NCI-H2227 (cell line): Measurements from ENCODE around the gene SYCE3.
"Not testable (repeated sequence)": the region's sequence is repeated elsewhere in the genome, so short reads cannot be mapped to it uniquely, and the experiment has no call there.

Experiments used
- DNase-seq: peaks from one replicate; lab custom pipeline; 2025; ENCODE audit not compliant: unreplicated experiment; lab: John Stamatoyannopoulos, UW

SYCE3 gene

DNA sequence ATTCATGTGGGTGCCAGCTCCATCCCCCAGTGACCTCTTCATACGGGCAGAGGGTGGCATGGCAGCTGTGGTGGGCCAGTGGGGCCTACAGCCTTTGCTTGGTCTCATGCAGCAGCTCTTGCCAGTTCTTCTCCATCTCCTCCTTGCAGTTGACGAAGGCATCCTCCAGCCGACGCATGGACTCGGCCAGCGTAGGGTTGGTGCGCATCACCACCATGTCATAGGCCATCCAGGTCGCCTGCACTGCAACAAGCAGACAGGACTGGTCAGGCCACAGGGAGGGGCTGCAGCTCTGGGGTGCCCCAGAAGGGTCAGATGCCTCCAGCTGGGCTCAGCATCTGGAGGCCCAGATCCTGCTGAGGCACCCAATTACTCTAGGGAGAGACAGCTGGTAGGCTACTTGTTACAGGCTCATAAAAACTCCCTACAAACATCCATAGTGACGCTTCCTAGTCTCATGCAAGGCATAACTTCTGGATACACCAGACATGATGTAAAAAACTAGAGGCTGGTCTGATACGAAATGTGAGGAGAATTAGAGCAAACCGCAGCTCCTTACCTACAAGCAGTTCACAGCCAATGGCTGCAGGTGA, 11.5 kb downstream of the SYCE3 start:
- DNase-seq, result no peak

DNA sequence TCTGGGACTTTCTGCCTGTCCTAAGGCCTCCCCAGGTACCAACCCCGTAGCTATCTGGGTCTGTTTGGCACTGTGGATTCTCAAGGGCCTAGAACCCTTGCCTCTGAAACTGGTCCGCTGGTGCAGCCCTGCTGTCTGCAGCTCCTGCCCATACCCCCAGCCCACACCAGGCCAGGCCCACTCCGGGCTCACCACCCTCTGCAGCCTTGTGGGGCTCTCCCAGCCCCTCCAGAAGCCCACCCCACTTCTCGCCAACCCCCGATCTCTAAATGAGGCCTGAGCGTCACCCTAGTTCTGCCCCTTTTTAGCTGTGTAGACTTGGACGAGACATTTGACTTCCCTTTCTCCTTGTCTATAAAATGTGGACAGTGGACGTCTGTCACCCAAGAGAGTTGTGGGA, 12.3 kb downstream of the SYCE3 start:
- no peak for DNase-seq

GRCh38 chr22:50548921-50549790, 13.6 kb downstream of the SYCE3 start:
- DNase-seq, result no peak

DNA sequence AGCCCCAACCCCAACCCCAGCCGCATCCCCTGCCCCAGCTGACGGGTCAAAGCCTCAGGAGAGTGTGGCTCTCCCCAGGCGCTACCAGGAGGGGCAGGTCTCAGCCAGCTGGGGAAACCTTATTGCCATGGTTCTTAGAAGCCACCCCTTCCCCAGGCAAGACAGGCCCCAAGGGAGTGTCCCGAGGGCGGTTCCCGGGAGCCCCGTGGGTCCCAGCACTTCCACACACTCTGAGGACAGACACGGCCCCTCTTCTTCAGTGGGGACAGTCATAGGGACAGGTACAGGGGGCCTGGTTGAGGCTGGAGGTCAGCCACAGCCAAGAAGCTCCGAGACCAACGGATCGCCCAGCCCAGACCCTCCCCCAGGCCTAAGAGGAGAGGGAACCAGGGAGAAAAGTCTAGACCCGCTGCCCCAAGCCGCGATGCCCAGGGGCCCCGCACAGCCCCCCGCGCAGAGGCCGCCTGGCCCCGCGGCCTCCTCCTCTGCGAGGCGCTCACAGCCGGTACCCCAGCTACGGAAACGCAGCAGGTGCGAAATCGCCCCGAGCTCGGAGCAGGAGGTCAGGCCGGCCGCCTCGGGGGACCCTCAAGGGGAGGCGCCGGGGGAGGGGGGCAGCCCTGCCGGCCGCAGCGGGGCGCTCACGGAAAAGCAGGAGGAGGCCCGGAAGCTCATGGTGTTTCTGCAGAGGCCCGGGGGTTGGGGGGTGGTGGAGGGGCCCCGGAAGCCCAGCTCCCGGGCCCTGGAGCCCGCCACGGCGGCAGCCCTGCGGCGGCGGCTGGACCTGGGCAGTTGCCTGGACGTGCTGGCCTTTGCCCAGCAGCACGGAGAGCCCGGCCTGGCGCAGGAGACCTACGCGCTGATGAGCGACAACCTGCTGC, 14.4 kb downstream of the SYCE3 start:
- DNase-seq, result no peak

DNA sequence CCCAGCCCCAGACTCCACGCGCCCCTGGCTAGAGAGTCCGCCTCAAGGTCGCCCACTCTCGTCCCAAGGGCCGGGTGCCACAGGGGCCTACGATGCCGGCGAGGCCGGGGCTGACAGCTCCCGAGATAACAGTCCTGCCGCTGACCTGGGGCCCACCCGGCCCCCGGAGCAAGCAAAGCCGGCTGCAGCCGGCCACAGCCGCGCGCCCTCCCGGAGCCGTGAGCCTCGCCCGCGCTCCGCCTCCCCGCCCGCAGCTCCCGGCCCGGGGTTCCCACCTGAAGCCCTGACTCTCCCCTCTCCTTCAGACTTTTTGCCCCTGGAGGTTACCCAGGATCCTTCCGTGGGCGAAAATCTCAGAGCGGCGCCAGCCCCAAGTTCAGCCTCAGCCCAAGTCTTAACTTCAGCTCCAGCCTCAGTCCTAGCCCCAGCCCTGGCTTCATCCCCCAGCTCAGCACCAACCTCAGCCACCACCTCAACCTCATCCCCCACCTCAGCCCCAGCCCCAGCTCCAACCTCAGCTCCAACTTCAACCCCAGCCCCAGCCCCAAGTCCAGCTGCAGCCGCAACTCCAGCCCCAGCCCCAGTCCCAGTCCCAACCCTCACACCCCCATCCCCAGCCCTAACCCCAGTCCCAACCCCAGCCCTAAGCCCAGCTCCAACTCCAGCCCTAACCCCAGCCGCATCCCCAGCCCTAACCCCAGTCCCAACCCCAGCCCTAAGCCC, 15.3 kb downstream of the SYCE3 start:
- no peak for DNase-seq

DNA sequence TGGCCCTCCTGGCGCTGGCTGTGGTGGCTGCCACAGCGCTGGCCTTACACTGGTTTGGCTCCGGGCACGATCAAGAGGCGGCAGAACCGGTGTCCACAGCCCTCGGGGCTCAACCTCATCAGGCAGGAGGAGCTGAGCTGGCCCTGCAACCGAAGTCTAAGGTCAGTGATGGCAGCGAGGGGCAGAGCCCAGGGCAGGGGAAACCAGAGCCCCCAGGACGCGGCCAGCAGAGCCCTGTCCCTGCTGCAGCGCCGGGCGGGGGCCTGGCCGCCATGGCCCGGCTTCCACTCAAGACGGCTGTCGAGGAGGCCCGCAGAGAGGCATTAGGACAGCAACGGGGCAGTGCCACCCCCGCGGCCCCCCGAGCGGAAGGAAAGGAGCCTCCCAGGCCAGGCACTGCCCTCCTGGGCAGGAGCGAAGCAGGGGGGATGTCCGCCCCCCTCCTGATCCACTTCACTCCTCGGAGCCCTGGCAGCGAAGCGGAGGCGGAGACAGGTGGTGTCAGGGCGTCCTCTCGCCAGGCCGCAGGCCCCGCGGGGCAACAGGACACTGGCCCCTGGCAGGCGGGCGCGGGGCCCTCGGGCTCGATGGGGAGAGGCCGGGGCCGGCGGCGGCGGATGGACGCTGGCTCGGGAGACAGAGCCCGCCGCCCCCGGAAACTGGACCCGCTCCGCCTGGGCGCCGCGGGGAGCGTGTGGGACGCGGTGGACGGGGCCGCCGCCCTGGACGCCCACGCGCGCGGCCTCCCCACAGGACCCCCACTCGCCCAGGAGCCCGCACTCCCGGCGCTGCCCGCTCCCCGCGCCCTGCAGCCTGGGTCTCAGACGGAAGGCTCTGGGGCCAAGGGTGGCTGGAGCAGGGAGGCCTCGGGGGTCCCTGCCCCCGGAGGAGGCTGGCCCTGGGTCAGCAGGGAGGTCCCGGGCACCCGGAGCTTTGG, 16.1 kb downstream of the SYCE3 start:
- no peak for DNase-seq

DNA sequence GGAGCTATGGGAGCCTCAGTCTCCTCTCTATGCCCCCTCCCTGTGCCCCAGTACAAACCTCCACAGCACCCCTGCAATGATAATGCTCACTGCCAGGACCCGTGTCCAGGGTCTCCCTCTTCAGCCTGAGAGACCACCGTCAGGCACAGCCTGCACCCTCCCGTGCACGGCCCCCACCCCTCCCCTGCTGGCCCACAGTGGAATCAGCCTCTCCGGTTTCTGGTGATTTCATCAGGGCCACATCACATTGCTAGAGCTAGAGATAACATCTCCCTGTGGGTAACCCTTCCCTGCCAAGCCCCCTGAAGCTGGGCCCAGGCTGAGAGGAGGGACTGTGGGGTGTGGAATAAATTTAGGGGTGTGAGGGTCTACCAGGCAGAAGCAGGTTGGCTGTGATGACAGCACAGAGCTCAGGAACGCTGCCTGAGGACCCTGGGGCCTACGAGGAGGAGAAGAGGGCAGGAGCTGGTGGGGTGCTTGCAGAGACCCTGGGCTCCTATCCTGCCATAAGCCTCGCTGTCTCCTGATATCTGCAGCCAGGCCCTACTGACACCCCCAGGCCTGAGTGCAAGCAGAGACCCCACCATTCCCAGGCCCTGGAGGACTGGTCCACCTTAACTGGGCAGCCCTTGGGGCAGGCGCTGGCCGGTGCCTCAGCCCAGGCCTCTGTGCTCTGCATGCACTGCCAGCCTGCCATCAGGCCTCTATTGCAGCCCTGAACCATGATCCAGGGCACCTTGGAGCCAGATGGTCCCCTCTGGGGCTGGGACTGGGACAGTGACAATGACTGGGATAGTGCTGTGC, 17.0 kb downstream of the SYCE3 start, which contains the start of gene KLHDC7B:
TSS of gene KLHDC7B (plus strand) at position 378 of the 804 bp plus-strand sequence. CDS start at position 723, 345 bp downstream.
- no peak for DNase-seq

DNA sequence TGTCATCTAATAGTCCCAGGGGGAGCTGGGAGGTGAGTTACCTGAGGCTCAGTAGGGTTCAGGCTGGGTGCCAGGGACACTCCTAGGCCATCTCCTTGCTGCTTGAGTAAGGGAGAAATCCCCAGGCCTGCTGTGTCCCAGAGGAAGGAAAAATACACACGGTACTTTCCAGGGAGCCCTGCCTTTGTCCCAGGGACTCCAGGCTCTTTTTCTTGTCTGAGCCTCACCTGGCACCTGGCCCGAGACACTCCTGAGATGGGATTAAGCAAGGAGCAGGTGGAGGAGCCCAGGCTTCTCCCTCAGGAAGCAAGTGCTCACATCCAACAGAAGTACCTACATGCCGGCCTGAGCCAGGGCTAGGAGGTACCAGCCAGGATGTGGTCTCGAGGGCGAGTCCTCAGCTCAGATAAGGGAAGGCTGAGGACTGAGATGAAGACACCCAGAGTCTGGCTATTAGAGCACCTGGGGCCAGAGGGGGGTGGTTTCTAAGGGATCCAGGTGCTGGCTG, 17.9 kb downstream of the SYCE3 start:
- DNase-seq, result no peak

DNA sequence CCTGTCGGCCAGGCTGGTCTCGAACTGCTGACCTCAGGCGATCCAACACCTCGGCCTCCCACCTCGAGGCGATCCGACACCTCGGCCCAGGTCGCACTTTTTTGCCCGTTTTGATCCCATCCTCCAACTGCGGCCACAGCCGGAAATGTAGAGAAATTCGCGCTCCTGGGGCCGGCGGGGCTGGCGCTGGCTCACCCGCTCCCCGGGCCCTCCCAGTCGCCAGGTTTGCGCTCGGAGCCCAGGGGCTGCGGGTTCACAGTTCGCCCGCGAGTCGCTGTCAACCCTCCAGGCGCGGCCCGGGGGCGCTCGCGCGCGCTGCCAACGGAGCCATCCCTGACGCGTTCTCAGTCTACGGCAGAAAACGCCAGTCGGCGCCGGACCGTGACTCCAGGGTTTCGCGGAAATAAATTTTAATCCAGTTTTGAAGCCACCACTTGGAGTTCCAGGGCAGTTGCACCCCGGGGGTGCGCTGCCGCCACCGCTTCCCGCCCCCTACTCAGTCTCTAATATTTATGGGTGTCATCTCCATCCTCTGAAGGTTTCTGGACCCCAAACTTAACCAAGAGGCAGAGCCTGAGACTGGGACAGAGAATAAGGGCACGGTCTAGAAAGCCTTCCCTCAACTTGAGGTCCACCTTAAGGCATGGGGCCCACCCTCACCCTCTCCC, 18.5 kb downstream of the SYCE3 start:
- DNase-seq, result peak; percentile 82

DNA sequence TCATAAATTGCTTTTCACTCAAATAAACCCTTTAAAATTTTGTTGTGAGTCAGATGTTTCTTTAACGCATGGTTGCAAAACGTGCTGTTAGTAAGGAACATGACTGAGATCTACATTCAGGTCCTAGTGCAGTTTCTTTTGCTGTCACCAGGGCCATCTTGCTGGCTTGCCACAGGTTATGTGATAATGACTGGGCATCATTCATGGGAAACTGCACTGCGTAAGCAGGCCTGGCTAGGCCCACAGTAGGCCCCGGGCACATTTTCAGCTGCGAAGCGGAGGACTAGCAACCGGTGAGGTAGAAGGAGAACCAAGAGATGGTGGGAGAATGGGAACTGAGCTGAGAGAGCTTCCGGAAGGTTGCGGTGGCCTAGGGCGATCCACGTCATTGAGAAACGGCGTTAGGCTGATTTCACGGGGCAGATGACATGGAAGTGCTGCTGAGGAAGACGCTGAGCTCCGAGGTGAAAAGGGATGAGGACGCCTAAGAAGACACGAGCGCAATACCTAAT, 20.2 kb downstream of the SYCE3 start:
- DNase-seq, result no peak

DNA sequence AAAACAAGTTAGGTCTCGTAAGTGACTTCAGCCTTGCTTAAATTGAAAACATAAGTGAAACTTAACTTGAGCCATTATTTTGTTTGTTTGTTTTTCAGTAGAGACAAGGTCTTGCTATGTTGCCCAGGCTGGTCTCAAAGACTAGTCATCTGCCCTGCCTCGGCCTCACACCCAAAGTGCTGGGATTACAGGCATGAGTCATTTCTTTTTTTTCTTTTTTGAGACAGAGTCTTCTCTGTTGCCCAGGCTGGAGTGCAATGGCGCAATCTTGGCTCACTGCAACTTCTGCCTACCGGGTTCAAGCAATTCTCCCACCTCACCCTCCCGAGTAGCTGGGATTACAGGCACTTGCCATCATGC, 21.1 kb downstream of the SYCE3 start:
- not testable (repeated sequence) for DNase-seq

DNA sequence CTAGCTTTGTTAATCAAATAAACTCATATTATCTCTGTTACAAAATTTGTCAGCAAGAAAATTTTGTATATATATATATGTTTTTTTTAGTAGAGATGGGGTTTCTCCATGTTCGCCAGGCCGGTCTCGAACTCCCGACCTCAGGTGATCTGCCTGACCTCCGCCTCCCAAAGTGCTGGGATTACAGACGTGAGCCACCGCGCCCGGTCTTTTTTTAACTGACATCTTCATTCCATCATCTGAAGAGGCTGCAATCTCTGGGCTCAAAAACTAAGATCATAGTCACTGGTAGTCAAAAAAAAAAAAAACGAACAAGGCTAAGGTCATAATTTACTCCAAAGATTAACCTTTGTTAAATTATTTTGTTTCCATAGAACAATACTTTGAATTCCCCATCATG, 22.3 kb downstream of the SYCE3 start:
- DNase-seq, result no peak

DNA sequence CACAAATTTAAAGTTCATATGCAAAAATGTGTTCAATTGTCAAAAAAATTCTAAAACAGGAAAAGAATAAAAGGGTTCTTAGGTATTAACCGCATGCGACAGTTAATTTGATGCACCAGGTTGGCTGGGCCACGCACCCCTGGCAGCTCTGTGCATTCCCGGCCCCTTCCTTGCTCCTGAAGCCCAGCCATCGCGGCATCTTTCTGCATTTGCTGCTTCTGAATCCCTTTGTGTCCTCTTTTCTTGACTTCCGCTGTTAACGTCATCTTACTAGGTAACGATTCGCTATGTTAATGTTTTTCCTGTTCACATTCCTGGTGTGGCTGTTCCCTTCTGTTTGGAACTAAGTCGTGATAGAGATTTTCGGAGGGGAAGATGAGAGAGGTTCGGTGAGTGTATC, 25.0 kb downstream of the SYCE3 start:
- DNase-seq, result no peak

DNA sequence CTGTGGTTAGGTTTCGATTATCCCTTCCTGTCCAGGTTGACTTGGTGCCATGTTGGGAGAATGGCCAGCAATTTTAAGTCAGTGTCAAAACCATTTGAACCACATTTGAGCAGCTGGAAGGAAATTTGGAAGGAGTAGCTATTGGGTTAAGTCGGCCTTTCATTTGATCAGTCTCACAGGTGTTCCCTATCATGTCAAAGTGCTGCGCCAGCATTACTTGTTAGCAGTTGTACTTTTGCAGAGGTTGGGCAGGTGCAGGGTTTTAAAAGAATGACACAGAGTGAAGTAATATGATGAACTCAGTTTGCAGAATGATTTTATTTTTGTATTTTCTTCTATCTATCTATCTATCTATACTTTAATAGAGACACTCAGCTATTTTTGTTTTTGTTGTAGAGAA, 26.5 kb downstream of the SYCE3 start:
- DNase-seq, result no peak

DNA sequence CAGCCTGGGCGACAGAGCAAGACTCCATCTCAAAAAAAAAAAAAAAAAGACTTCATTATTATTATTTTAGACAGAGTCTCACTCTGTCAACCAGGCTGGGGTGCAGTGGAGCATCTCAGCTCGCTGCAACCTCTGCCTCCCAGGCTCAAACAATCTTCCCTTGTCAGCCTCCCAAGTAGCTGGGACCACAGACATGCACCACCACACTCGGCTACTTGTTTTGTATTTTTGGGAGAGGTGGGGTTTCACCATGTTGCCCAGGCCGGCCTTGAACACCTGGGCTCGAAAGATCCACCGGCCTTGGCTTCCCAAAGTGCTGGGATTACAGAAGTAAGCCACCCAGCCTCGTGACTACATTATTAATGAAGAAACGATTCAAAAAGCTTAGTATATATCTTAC, 27.6 kb downstream of the SYCE3 start:
- no peak for DNase-seq

DNA sequence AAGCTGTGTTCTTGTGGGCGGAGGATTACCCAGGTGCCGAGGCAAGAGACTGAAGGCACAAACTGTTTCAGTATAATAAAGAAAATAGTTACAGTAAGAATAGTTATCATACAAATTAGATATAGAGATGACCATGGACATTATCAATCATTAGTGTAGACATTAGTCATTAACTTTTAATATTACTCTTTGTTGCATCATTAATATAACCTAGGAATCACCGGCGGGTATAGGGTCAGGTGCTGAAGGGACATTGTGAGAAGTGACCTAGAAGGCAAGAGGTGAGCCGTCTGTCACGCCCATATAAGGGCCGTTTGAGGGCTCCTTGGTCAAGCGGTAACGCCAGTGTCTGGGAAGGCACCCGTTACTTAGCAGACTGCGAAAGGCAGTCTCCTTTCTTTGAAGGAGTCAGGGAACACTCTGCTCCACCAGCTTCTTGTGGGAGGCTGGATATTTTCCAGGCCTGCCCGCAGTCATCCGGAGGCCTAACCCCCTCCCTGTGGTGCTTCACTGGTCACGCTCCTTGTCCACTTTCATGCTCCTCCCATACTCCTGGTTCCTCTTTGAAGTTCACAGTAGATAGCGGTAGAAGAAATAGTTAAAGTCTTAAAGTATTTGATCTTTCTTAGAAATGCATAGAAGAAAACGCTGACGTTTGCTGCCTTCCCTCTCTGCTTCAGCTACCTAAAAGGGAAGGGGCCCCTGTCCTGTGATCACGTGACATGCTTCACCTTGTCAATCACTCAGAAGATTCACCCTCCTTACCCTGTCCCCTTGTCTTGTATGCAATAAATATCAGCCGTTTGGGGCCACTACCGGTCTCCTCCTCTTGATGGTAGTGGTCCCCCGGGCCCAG, 28.6 kb downstream of the SYCE3 start:
- not testable (repeated sequence) for DNase-seq
